GM18870 (cell line): ENCODE data around the gene CAPN6.

Experiments
- ATAC-seq: cut with Tn5 transposase; IDR thresholded peaks from one replicate; pipeline ENCODE4 v1.9.1; 2021; ENCODE audit warnings: moderate library complexity; ENCODE audit not compliant: unreplicated experiment

The CAPN6 gene

GRCh38 chrX:111207851-111208250 is 62.4 kb downstream of the CAPN6 start:
- ATAC-seq, result no peak

GRCh38 chrX:111200327-111200726 is 70.0 kb downstream of the CAPN6 start:
- no peak for ATAC-seq

GRCh38 chrX:111199505-111199904 is 70.8 kb downstream of the CAPN6 start:
- no peak for ATAC-seq
